Body of pancreas (tissue), 4 donors: Measurements from ENCODE around the gene MAGOHB.

ENCODE experiments used
- CTCF ChIP-seq, 7 experiments: fragments of 450-650 bp in 4 of 7; fragments of 200-600 bp in 3 of 7; sonication (generic) in 3 of 7; IDR thresholded peaks; one replicate each; pipeline ENCODE4 v1.5.1; 2016 to 2019; ENCODE audit warnings: antibody characterized with exemption in 7 of 7
- POLR2A ChIP-seq, 3 donors: fragments of 450-650 bp; IDR thresholded peaks; one replicate each; pipeline ENCODE4 v1.6.1; 2016; ENCODE audit warnings: antibody characterized with exemption in 3 of 3, mild to moderate bottlenecking in 2 of 3

GRCh38 chr12:10615532-10615931 lies 2.1 kb upstream of the MAGOHB start:
- TF ChIP-seq CTCF (IDR thresholded peaks at IDR 0.05) (no peak), POLR2A (IDR thresholded peaks at IDR 0.05) (no peak)
